CD4-positive, alpha-beta T cell treated with Interleukin-4 for 4 hours (primary cell): ENCODE measurements around the gene PIP4K2A.
"Not testable (repeated sequence)": the region's sequence is repeated elsewhere in the genome, so short reads cannot be mapped to it uniquely, and the experiment has no call there.

Experiments used
- DNase-seq: peaks from one replicate; pipeline ENCODE4 v3.0.0-alpha.2; 2020

PIP4K2A gene

DNA sequence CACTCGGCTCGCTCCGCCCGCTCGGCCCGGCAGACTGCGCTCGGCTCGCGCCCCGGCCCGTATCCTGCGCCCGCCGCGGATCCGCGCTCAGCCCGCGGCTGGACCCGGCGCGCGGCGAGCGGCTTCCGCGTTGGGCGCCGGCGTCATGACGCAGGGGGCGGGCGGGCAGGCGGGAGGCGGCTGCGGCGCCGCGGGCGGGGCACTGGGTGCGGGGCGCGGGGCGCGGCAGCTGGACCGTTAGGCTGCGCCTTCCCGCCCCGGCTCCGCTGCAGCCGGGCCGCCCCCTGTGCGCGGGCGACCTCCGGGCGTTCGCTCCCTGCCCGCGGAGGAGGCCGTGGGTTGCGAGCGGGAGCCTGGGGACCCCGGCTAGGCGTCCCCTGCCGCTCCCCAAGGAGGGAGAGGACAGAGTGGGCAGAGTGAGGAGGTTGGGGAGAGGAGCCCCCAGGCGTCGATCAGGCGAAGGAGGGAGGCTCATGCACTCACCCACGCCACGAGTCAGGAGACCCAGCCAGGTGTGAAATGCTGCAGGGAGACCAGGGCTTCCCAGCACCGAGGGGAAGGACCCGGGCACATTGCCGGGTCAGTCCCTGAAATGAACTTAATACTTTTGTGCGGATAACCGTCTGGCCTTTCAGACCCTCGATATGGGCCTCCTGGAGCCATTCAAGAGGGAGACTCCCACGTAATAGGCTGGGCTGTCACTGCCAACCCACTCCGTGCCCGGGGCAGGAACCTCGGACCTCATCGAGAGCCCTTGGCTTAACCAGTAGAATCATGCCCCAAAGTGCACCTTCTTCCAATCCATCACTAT, at the start of gene PIP4K2A:
Gene PIP4K2A (minus strand): TSS at position 100 of the 811 bp plus-strand sequence. CDS start 252 bp downstream, outside the sequence.
- peak; percentile 60 for DNase-seq

DNA sequence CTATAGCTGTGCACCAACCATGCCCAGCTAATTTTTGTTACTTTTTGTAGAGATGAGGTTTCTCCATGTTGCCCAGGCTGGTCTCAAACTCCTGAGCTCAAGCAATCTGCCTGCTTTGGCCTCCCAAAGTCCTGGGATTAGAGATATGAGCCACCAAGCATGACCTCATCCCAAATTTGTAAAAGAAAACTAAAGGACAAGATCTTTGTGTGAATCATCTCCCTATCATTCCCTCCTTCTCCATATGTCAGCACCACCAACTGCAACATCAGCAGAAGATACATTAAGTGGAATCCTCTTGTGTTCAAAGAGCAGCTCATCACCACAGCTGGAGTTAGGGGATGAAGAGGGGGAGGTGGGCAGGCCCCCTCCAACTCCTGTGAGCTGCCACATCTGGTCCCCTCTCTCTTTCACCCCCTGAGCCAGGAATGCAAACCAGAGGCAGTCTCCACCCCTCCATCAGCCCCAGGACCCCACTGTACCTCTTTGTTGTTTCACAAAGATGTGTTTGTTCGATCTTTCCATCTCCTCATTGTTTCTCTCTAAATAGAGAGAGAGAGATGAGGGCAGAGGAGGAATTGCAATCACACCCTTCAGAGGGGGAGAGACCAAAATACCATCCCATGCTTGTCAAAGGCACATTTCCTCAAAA, 47.3 kb upstream of the PIP4K2A start:
- DNase-seq = no peak

DNA sequence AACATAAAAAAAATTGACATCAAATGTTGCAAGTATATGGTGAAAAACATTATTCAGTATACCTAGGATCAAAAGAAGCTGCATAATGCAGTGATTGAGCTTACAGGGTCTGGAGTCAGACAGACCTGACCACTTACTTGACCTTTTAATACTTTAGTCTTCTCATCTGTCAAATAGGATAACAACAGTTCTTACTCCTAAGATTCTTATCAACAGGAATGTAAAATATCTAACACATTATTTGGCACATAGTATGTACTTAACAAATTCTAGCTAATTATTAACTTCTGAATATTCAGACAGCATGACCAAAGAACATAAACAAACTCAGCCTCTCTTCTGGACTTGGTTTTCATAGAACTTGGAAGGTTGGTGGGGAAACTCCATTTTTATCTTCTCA, 45.6 kb upstream of the PIP4K2A start:
- no peak for DNase-seq

DNA sequence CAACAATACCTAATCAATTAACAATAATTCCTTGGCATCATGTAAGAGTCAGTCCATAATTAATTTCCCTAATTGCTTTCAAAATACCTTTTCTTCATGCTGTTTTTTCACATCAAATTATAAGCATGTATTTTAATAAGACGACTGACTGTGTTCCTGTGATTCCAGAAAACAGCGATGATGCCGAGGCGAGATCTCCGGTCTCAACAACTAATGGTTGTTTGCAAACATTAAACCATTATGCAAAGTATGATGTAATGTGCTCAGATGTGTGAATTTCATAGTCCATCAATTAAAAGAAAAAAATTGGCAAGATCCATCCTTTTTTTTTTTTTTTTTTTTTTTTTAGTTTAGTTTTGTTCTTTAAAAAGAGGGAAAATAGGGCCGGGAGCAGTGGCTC, 44.5 kb upstream of the PIP4K2A start:
- DNase-seq = no peak

DNA sequence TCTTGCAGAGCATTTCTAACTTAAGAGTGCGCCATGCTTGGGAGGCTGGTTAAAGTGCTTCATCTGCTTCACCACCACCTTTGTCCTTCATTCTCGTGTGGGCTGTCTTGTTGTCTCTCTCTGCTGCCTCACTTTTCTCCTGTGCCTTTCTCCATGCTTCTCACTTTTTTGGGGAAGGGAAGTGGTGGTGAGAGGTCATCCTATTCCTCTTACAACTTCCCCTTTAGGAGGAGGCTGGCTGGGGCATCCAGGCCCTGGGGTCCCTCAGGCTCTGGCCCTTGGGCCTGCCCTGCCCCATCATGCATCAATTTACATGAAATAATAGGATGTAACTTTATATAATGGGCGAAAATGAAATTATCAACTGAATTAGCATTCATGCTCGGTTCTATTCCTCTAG, 39.9 kb upstream of the PIP4K2A start:
- DNase-seq = no peak

DNA sequence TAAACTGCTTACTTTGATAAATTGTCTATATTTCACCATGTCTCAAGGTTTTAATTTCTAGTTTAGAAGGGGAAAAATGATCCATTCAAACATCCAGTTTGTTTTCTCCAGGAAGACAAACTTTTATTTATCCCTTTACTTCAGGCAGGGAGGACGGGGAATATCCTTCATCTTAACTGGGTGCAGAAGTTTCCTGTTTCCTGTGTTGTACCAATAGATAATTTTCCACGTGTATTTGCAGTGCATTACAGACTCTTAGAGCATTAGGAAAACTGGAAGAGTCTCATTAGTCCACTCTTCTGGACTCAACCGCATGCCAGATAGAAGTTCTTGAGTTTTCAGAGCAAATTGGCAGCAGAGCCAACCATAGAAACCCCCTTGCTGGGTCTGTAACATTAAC, 39.4 kb upstream of the PIP4K2A start:
- no peak for DNase-seq

DNA sequence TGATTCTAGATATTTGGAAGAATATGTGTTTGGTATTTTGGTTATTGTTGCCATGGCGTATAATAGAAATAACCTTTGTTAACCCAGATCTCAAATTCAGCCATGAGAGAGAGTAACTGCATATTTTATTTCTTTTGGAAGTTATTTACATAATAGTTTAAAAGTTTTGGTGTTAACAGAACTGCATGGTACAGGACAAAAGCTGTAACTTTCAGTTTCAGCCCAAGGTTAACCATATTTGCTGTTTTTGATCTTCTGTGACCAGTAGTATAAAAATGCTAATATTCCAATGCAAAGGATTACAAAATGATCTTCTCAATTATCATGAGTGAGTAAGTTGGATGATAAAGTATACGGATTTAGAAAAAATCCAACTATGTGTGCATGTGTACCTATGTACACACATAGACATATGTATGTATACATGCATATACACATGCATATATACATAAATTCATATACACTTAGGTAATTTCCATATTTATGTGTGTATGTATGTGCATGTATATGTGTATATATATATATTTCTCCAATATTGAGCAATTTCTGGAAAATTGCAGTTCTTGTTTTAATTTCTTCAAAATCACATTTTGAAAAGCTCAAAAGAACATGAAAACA, 38.0 kb upstream of the PIP4K2A start:
- DNase-seq = no peak

DNA sequence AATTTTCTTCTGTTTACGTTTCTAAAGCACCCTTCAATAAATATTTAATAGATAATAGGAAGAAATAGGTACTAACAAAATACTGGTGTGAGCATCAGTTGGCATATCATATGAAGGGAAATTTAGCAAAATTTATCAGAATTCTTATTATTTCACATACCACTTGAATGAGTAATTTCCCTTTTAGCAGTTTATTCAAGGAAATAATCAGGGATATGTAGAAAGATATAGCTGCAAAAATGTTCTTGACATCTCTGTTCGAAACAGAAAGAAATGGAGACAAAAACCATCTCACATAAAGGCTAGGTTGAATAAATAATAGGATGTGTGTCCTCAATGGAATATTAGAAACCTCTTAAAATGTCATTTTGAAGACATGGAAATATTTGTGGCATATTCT, 35.8 kb upstream of the PIP4K2A start:
- DNase-seq = no peak

DNA sequence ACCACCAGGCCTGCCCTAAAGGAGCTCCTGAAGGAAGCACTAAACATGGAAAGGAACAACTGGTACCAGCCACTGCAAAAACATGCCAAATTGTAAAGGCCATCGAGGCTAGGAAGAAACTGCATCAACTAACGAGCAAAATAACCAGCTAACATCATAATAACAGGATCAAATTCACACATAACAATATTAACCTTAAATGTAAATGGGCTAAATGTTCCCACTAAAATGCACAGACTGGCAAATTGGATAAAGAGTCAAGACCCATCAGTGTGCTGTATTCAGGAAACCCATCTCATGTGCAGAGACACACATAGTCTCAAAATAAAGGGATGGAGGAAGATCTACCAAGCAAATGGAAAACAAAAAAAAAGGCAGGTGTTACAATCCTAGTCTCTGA, 30.5 kb upstream of the PIP4K2A start:
- not testable (repeated sequence) for DNase-seq

DNA sequence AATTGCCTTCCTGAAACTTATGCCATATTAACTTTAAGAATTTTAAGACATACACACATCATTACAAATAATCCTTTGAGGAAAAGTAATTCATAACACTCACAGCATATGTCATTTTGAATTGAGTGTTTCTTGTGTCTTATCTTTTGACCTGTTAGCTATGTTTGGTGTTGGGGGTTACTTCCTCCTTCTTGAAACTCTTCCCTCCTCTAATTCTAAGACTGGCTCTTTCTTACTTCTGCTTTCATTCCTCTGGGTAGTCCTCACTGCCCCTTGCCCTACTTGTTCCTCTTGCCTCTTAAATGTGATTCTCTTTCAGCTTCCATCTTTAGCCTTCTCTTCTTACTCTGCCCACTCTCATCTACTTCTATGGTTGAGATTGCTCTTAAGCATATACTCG, 28.3 kb upstream of the PIP4K2A start:
- no peak for DNase-seq

DNA sequence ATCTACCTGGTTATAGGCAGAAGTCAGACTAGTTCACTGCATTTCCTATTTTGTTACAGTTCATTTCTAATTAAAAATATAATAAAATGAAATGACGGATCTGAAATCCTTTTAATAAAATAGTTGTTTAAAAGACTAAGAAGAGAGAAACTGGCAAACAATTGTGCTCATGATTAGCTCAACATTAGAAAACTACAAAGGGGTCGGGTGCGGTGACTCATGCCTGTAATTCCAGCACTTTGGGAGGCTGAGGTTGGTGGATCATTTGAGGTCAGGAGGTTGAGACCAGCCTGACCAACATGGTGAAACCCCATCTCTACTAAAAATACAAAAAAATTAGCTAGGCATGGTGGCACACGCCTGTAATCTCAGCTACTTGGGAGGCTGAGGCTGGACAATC, 27.3 kb upstream of the PIP4K2A start:
- not testable (repeated sequence) for DNase-seq

DNA sequence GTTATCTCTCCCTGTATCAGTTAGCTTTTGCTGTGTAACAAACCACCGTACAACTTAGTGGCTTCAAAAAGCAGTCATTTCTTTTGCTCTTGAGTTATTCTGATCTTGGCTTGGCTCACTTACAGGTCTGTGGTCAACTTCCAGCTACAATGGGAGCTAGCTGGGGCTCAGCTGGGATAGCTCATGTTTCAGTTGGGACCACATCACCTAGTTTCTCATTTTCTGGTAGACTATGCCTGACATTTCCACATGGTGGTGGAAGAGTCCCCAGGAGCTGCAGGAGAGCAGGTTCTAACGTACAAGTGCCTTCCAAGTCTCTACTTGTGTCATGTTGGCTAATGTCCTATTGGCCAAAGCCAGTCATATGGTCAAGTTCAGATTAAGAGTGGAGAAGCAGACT, 25.8 kb upstream of the PIP4K2A start:
- no peak for DNase-seq

DNA sequence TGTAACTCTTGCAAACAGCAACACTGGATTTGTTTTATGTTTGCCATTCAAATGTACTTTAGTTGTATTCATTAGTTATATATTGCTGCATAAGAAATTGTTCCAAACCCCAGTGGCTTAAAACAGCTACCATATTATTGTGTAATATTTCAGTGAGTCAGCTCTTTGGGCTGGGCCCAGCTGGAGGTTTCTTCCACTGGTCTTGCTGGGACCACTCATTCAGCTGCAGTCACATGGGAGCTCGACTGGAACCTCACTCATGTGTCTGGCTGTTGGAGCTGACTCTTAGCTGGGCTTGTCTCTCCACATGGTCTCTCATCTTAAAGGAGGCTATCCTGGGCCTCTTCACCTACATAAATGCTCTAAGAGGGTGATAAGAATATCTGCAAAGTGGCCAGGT, 23.2 kb upstream of the PIP4K2A start:
- no peak for DNase-seq

DNA sequence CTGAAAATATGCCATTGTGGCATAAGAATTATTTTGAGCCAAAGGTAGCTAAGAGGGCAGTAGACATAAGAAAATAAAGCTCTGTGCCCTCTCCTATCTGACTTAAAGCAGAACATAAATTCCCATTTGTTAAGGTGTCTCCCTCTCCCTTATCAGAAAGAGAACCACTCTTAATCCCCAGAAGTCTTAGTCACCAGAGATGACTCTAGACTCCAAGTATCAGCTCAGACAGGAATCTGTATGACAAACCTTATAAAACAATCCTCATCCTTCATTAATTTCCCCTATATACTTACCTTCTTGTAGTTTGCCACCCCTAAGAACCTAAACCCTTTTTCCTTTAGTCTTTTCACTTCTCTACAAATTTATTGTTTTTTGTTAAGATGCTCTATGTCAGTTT, 21.8 kb upstream of the PIP4K2A start:
- no peak for DNase-seq

DNA sequence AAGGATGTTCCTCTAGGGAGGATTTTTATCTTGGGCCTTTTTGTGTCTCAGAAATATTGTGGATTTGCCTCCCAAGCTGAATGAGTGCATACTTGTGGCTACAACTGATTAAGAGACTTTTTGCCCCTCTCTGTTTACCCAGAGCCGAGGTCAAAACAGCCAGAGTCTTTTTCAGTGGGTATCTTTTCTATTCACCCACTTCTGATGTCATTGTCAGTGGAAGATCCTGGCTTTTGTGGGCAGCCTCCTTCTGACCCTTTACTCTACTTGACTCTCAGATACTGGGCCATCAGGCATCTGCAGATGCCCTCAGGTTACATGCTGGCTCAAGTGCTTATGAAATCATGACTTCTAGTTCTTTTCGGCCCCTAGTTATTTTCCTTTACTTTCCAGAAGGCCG, 19.6 kb upstream of the PIP4K2A start:
- no peak for DNase-seq

DNA sequence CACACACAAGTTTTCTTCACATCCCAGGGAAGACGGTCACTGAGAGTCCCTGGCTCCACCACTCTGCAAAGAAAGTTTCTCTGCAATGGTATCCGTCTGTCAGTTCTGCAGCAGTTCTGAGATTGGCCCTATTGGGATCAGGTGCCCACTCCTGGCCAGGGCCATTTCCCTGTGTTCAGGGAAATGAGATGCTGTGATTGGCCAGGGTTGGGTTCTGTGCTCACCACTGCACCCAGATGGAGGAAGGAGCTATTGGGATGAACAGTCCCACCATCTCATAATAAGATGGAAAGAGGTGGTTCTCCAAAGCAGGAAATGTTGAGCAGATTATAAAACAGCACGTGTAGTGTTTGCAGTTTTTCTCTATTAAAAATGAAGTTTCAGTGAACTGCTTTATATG, 13.3 kb upstream of the PIP4K2A start:
- DNase-seq = no peak

DNA sequence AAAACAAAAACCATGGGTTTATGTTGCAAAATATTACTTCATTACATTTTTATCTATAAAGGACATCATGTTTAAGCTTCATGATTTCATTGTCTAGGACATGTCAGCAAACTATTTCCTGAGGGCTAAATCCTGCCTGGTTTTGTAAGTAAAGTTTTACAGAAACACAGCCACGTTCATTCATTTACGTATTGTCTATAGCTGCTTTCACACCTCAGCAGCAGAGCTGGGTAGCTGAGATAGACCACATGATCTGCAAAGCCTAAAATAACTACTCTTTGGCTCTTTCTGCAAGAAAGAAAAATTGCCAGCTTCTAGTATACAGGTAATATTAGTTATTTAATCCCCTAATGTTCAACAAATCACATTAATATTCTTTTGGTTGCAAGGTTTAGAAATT, 12.7 kb upstream of the PIP4K2A start:
- no peak for DNase-seq

DNA sequence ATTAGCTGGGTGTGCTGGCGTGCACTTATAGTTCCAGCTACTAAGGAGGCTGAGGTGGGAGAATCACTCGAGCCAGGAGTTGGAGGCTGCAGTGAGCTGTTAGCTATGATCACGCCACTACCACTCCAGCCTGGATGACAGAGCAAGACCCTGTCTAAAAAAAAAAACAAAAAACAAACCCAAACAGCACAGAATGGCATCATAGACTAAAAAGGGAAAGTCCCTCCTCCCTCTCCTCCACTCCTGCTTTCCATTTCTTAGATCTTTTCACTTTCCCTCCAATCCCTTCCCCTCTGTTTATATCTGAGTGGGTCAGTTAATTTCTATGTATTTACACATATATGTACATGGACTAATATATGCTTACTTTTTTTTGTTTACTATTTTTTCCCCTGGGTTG, 10.4 kb upstream of the PIP4K2A start:
- no peak for DNase-seq

DNA sequence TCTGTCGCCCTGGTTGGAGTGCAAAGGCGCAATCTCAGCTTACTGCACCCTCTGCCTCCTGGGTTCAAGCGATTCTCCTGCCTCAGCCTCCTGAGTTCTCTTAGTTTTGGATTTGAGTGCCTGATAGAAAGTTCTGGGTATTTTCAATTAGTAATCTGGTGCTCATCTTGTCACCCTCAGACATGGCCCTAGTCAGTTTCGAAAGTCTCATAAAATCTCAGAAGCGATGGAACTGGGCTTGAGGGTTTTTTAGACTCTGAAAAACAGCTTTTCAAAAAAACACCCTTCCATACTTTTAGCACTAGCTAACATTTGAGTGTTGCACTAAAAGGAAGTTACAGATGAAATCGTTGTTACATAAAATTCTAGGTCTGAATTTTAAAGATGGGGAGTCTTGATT, 9.4 kb upstream of the PIP4K2A start:
- no peak for DNase-seq

DNA sequence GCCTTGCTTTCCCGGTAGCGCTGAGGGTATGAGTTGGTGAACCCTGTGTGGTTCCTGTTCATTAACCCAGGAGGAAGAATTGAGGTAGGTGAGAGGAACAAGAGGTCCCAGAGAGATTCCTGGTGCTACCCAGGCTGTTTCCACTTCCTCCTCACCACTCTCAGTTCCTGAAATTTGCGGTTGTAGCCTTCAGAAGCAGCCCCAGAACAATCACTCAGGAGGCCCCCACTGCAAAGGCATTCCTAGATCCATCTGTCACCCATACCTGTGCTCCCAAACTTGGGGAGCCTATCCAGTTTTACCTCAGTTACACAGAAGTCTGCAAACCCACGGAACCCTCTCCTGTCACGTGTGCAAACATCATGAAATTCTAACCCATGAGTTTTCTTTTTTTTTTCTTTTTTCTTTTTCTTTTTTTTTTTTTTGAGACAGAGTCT, 9.0 kb upstream of the PIP4K2A start:
- no peak for DNase-seq

DNA sequence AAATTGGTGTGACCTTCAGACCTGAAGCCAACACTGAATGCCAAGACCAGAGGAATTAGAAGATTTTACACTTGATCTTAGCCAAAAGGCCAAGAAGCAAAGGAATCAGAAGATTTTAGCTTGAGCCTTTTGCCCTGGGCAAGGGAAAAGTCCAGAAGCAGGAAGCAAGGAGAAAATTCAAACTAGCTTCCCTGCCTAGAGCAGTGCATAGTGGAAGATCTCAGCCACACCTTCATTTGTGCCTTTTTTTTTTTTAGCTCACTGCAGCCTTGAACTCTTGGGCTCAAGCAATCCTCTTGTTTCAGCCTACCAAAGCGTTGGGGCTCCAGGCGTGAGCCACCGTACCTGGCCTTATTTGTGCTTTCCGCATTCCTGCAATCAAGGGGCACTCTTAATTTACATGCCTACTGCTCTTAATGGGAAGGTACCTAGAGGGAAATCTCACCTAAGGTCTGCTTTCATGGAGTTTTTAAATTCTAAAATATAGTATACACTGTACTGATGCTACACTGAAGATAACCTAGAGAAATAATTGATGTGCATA, 8.3 kb upstream of the PIP4K2A start:
- no peak for DNase-seq

DNA sequence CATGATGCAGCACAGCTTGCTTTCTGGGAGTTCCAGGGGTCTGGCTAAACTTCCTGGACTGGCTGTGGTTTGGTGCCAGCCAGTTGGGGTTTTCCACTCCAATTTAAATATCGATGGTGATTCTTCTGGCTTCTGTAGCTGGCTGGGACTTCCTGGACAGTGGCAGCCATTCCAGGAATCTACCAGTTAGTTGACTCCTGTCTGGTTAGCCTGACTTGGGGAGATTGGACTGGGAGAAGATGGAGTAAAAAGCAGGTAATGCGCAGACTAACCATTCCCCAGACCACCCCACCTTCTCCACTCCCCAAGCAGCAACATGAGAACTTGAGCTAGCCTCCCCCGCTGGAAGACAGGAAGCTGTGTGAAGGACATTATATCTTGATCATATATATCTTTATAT, 6.3 kb upstream of the PIP4K2A start:
- DNase-seq = no peak

DNA sequence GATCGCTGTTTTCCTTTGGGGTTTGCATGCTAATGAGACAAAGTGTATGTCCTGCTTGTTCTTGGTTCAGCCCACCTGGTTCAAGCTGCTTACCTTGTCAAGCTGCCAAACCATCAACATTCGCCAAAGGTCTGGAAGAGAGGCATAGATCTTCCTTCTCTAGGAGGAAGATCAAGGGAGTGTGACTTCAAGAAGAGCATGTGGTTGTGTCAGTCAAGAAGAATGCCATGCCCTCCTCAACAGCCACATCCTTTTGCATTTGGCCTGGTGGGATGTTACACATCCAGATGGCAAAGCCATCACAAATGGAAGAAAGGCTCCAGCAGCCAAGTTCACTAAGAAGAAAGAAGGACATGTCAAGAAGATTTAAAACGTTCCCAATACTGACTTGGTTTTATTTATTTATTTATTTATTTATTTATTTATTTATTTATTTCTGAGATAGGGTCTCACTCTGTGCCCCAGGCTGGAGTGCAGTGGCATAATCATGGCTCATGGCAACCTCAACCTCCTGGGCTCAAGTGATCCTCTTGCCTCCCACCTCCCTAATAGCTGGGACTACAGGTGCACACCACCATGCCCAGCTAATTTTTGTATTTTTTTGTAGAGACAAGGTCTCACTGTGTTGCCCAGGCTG, 5.1 kb upstream of the PIP4K2A start:
- no peak for DNase-seq
